Right lobe of liver (tissue), 4 donors: Measurements from ENCODE around the gene DAD1.

Experiments
- CTCF ChIP-seq, 4 donors: fragments of 200-600 bp in 3 of 4; fragments of 450-650 bp in 1 of 4; IDR thresholded peaks; one replicate each; pipeline versions ENCODE4 v1.5.1 to v1.8.0; 2016 to 2022; ENCODE audit warnings: antibody characterized with exemption in 4 of 4, mild to moderate bottlenecking in 2 of 4
- POLR2A ChIP-seq: fragments of 450-650 bp; IDR thresholded peaks from one replicate; pipeline ENCODE4 v1.6.1; 2017; ENCODE audit warnings: antibody characterized with exemption, mild to moderate bottlenecking
- donor health status: DM: no; HTN: no; CAD: no.
- donor health status: DM: no; HTN: no; CAD: no.
- donor health status: DM: no; HTN: yes; CAD: no.

GRCh38 chr14:22594156-22594716 lies 5.2 kb upstream of the DAD1 start:
- TF ChIP-seq POLR2A, result no peak
- TF ChIP-seq CTCF (IDR thresholded peaks at IDR 0.05), result no peak
